Measurements from ENCODE around the gene CNTD1.

CNTD1 gene

GRCh38 chr17:42819939-42820535 is 21.4 kb downstream of the CNTD1 start:
- H3K27me3 ChIP-seq (replicated peaks; ENCODE audit: control insufficient read depth, insufficient read depth, low read length) = no peaks in the 10 kb centered on the region
- peaks cover 19% of the 10 kb centered on the region for H3K36me3 ChIP-seq (ENCODE audit: control insufficient read depth, insufficient read depth, low read length)
- no peak overlapping the region for H3K4me3 ChIP-seq (replicated peaks; ENCODE audit: low read depth, low read length)
- TF ChIP-seq CTCF (IDR thresholded peaks at IDR 0.05; ENCODE audit: insufficient read depth, low read length, poor library complexity, severe bottlenecking) = peak; percentile 85
- DNase-seq (ENCODE audit: extremely low read depth, insufficient read length) = no peak

- Histone ChIP-seq H3K36me3 (ENCODE audit: control insufficient read depth, insufficient read depth, low read length) (peaks cover 14% of the 10 kb centered on the region), H3K4me3 (replicated peaks; ENCODE audit: low read depth, low read length) (no peak overlapping the region)
- no peak for DNase-seq (ENCODE audit: extremely low read depth, insufficient read length)
Observed at GRCh38 chr17:42821176-42821575, 22.5 kb downstream of the CNTD1 start.

GRCh38 chr17:42827472-42827871 is 28.8 kb downstream of the CNTD1 start:
- TF ChIP-seq CTCF (IDR thresholded peaks at IDR 0.05; ENCODE audit: insufficient read depth, low read length, poor library complexity, severe bottlenecking) = no peak

More at GRCh38 chr17:42821176-42821575, 22.5 kb downstream of the CNTD1 start:
- TF ChIP-seq CTCF (IDR thresholded peaks at IDR 0.05; ENCODE audit: insufficient read depth, low read length, poor library complexity, severe bottlenecking) = no peak
- no peaks in the 10 kb centered on the region for H3K27me3 ChIP-seq (replicated peaks; ENCODE audit: control insufficient read depth, insufficient read depth, low read length)

GRCh38 chr17:42830971-42831370 is 32.3 kb downstream of the CNTD1 start:
- Histone ChIP-seq H3K36me3 (ENCODE audit: control insufficient read depth, insufficient read depth, low read length) (peaks cover 6% of the 10 kb centered on the region), H3K27me3 (replicated peaks; ENCODE audit: control insufficient read depth, insufficient read depth, low read length) (no peaks in the 10 kb centered on the region), H3K4me3 (replicated peaks; ENCODE audit: low read depth, low read length) (no peak overlapping the region)
- DNase-seq (ENCODE audit: extremely low read depth, insufficient read length) = no peak
- no peak for TF ChIP-seq CTCF (IDR thresholded peaks at IDR 0.05; ENCODE audit: insufficient read depth, low read length, poor library complexity, severe bottlenecking)

More at GRCh38 chr17:42827472-42827871, 28.8 kb downstream of the CNTD1 start:
- DNase-seq (ENCODE audit: extremely low read depth, insufficient read length) = no peak
- no peaks in the 10 kb centered on the region for H3K36me3 ChIP-seq (ENCODE audit: control insufficient read depth, insufficient read depth, low read length)
- H3K4me3 ChIP-seq (replicated peaks; ENCODE audit: low read depth, low read length) = no peak overlapping the region
- H3K27me3 ChIP-seq (replicated peaks; ENCODE audit: control insufficient read depth, insufficient read depth, low read length) = no peaks in the 10 kb centered on the region

- TF ChIP-seq CTCF (IDR thresholded peaks at IDR 0.05; ENCODE audit: insufficient read depth, low read length, poor library complexity, severe bottlenecking) = no peak
- H3K27me3 ChIP-seq (replicated peaks; ENCODE audit: control insufficient read depth, insufficient read depth, low read length) = no peaks in the 10 kb centered on the region
- peak overlapping the region; percentile 99 for H3K4me3 ChIP-seq (replicated peaks; ENCODE audit: low read depth, low read length)
- H3K36me3 ChIP-seq (ENCODE audit: control insufficient read depth, insufficient read depth, low read length) = peaks cover 10% of the 10 kb centered on the region
- no peak for DNase-seq (ENCODE audit: extremely low read depth, insufficient read length)
Observed at GRCh38 chr17:42832213-42832933, 33.7 kb downstream of the CNTD1 start.

Data from GM06990 (cell line).